Small intestine (tissue), 7 donors: ENCODE measurements around the gene HMGXB3. TPM values are rescaled to one million over a fixed set of nuclear protein-coding genes. Genes with fewer than 3 reads are reported as not detected.

ENCODE experiments used
- DNase-seq, 2 donors: peaks; one replicate each; pipeline versions ENCODE4 v3.0.0 to v3.0.0-alpha.2; 2013
- FAIRE-seq: peaks from 2 replicates; lab custom pipeline; 2012; peaks lifted over from hg19 to GRCh38; lab: Jason Lieb, UNC
- H3K27ac ChIP-seq, 3 donors: one replicate each; pipeline ENCODE4 v1.5.1; 2013; ENCODE audit warnings: low read length in 2 of 3, mild to moderate bottlenecking in 2 of 3, control low read depth in 1 of 3, inconsistent platforms in 1 of 3, low read depth in 1 of 3, moderate library complexity in 1 of 3
- H3K27me3 ChIP-seq, 3 donors: one replicate each; pipeline ENCODE4 v1.6.1; 2013; ENCODE audit warnings: low read length in 3 of 3, inconsistent platforms in 1 of 3; ENCODE audit not compliant: control insufficient read depth in 3 of 3, insufficient read depth in 3 of 3
- H3K36me3 ChIP-seq, 3 donors: one replicate each; pipeline ENCODE4 v1.6.1; 2013; ENCODE audit warnings: low read length in 3 of 3, inconsistent platforms in 1 of 3, low read depth in 1 of 3, mild to moderate bottlenecking in 1 of 3, moderate library complexity in 1 of 3; ENCODE audit not compliant: control insufficient read depth in 3 of 3, insufficient read depth in 2 of 3
- H3K4me1 ChIP-seq, 3 donors: one replicate each; pipeline ENCODE4 v1.6.1; 2013; ENCODE audit warnings: low read length in 2 of 3, inconsistent platforms in 1 of 3, low read depth in 1 of 3, mild to moderate bottlenecking in 1 of 3, moderate library complexity in 1 of 3; ENCODE audit not compliant: control insufficient read depth in 3 of 3, insufficient read depth in 2 of 3
- H3K4me3 ChIP-seq, 3 donors: one replicate each; pipeline ENCODE4 v1.5.1; 2013; ENCODE audit warnings: low read length in 3 of 3, control low read depth in 1 of 3, inconsistent platforms in 1 of 3, low read depth in 1 of 3, mild to moderate bottlenecking in 1 of 3, moderate library complexity in 1 of 3
- H3K9me3 ChIP-seq, 2 donors: one replicate each; pipeline ENCODE4 v1.6.1; 2013; ENCODE audit warnings: low read depth in 1 of 2, low read length in 1 of 2; ENCODE audit not compliant: control insufficient read depth in 2 of 2, insufficient read depth in 1 of 2
- WGBS, 3 donors: extraction: QIAGEN DNeasy Blood & Tissue Kit; methylation state at CpG; one replicate each; pipeline ENCODE4 v1.1.7; 2013; 5-methylcytosine and 5-hydroxymethylcytosine counted together
- polyA plus RNA-seq, 4 donors: library from polyadenylated mRNA; stranded (reverse) in 3 of 4; unstranded in 1 of 4; fragments of 200-250 nt in 3 of 4; fragments of 120-200 nt in 1 of 4; gene quantifications; one replicate each; pipeline versions ENCODE4 v1.2.1 to v1.2.3, GENCODE V29; 2013
- donor health status: healthy with polysubstance abuse.
- donor health status: control.
- donor health status: control.
- donor health status: Bipolar disorder and iron deficiency.
- donor health status: healthy.

Gene HMGXB3
- polyA plus RNA-seq, 4 donors = 8.1 to 35.1 (median 13.4) TPM

- 89 to 90% (median 89%) methylated on average over 11 of the region's 11 CpGs for WGBS, 3 donors
- Histone ChIP-seq H3K36me3 (peaks cover 0 to 29% (median 0%) of the 10 kb centered on the region in 3 donors), H3K4me1 (peaks cover 0 to 3% (median 0%) of the 10 kb centered on the region in 3 donors), H3K27ac (no peak overlapping the region), H3K9me3 (no peaks in the 10 kb centered on the region), H3K4me3 (no peak overlapping the region), H3K27me3 (no peaks in the 10 kb centered on the region)
- DNase-seq = no peak
- no peak for FAIRE-seq
Observed at GRCh38 chr5:150059623-150060022, 59.1 kb downstream of the HMGXB3 start.

- 79 to 85% (median 82%) methylated on average over 7 of the region's 7 CpGs for WGBS, 3 donors
- H3K4me3 ChIP-seq = no peak overlapping the region
- no peaks in the 10 kb centered on the region for H3K27me3 ChIP-seq
- no peak for FAIRE-seq
- H3K27ac ChIP-seq = no peak overlapping the region
- no peak for DNase-seq
- H3K9me3 ChIP-seq = no peaks in the 10 kb centered on the region
- peaks cover 0 to 21% (median 0%) of the 10 kb centered on the region in 3 donors for H3K36me3 ChIP-seq
- H3K4me1 ChIP-seq = peaks cover 0 to 3% (median 0%) of the 10 kb centered on the region in 3 donors
Observed at GRCh38 chr5:150060471-150060870, 59.9 kb downstream of the HMGXB3 start.

DNA sequence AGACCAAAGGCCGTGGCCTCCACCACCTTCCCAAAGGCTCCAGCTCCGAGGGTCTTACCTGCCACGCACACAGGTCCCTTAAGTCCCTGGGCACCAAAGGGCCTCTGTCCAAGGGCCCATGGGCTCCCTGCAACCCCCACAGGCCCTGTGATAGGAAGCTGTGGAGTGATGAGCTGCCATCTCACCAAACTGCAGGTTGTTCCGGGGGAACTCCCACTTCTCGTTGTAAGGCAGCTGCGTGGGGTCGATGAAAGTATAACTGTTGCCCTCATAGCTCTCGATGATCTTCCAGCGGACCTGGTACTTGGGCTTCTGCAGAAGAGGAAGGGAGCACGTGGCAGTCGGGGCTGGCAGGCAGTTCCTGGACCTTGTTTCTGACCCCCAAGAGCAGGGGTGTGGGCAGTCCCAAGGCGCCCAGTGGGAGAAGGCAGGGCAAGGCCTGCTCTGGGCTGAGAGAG lies 61.0 kb downstream of the HMGXB3 start:
- FAIRE-seq (no peak), DNase-seq (no peak)
- Histone ChIP-seq H3K4me1 (peaks cover 0 to 3% (median 0%) of the 10 kb centered on the region in 3 donors), H3K27me3 (no peaks in the 10 kb centered on the region), H3K36me3 (peaks cover 0 to 11% (median 0%) of the 10 kb centered on the region in 3 donors), H3K9me3 (no peaks in the 10 kb centered on the region), H3K27ac (no peak overlapping the region), H3K4me3 (no peak overlapping the region)
- 83 to 94% (median 89%) methylated on average over 12 of the region's 12 CpGs for WGBS, 3 donors

DNA sequence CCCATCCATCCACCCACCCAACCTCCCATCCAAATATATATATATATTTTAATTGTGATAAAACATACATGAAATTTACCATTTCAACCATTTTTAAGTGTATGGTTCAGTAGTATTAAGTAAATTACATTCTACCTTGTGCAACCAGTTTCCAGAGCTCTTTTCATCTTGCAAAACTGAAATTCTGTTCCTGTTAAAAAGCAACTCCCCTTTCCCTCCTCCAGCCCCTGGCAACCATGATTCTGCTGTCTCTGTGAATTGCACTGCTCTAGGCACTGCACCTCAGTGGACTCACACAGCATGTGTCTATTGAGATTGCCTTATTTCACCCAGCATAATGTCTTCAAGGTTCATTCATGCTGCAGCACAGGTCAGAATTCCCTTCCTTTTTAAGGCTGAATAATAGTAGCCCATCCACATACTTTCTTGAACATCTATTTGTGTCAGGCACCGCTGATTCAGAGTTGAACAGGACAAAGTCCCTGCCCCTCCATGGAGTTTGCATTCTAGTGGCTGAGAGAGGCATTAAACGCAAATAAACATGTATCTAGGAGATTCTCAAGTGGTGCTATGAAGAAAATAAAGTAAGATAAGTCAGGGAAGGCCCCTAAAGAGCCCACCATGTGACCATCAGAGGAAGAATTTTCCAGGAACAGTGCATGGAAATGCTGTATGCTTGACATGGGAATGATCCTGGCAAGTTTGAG lies 61.8 kb downstream of the HMGXB3 start:
- no peak for FAIRE-seq

GRCh38 chr5:150063638-150064037 lies 63.1 kb downstream of the HMGXB3 start:
- DNase-seq (no peak), FAIRE-seq (no peak)
- H3K27me3 ChIP-seq = no peaks in the 10 kb centered on the region
- H3K9me3 ChIP-seq = no peaks in the 10 kb centered on the region
- peaks cover 0 to 6% (median 0%) of the 10 kb centered on the region in 3 donors for H3K36me3 ChIP-seq
- H3K27ac ChIP-seq = no peak overlapping the region
- no peak overlapping the region for H3K4me3 ChIP-seq
- WGBS, 3 donors = 76 to 87% (median 80%) methylated on average over 5 of the region's 5 CpGs
- no peaks in the 10 kb centered on the region for H3K4me1 ChIP-seq

More for the DNA sequence above, 61.8 kb downstream of the HMGXB3 start:
- peaks cover 0 to 3% (median 0%) of the 10 kb centered on the region in 3 donors for H3K4me1 ChIP-seq
- no peaks in the 10 kb centered on the region for H3K27me3 ChIP-seq
- no peaks in the 10 kb centered on the region for H3K9me3 ChIP-seq
- no peak overlapping the region for H3K27ac ChIP-seq
- peaks cover 0 to 6% (median 0%) of the 10 kb centered on the region in 3 donors for H3K36me3 ChIP-seq
- 20 to 52% (median 43%) methylated on average over 2 of the region's 2 CpGs for WGBS, 3 donors
- H3K4me3 ChIP-seq = no peak overlapping the region
- DNase-seq = peak in 1 of 2 donors; percentile 31

DNA sequence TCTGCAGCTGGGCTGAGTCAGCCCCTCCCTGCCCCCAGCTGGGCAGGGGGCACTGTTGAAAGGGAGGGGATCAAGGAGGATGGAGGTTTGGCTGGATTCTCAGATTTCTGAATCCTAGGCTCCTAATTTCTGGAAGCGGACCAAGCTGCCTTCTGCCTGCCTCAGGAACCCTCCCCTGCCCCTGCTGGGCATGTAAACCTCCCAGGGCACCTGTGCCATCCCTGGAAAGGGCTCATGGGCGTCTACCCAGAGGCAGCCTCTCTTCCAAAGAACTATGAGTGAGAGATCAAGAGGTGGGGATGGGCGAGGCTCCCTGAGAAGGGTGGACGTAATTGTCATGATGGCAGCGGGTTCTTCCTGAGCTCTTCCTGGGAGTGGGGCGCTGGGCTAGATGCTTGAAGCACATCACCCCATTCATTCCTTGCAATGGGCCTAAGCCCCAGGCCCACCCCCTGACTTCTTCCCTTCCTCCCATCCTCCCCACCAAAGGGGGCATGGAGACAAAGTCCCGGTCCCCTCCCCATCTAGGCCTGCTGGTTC lies 64.2 kb downstream of the HMGXB3 start:
- WGBS, 3 donors = 75 to 86% (median 79%) methylated on average over 7 of the region's 7 CpGs
- no peak for DNase-seq
- H3K36me3 ChIP-seq = peaks cover 0 to 5% (median 0%) of the 10 kb centered on the region in 3 donors
- H3K4me1 ChIP-seq = no peaks in the 10 kb centered on the region
- no peak overlapping the region for H3K4me3 ChIP-seq
- H3K27ac ChIP-seq = no peak overlapping the region
- no peaks in the 10 kb centered on the region for H3K27me3 ChIP-seq
- H3K9me3 ChIP-seq = no peaks in the 10 kb centered on the region
- FAIRE-seq = no peak

GRCh38 chr5:150065346-150065745 lies 64.8 kb downstream of the HMGXB3 start:
- Histone ChIP-seq H3K36me3 (peaks cover 0 to 5% (median 0%) of the 10 kb centered on the region in 3 donors), H3K9me3 (no peaks in the 10 kb centered on the region), H3K27me3 (no peaks in the 10 kb centered on the region), H3K4me1 (no peaks in the 10 kb centered on the region), H3K27ac (peak overlapping the region in 1 of 3 donors; percentile 40), H3K4me3 (no peak overlapping the region)
- DNase-seq (no peak), FAIRE-seq (no peak)
- WGBS, 3 donors = 68 to 74% (median 72%) methylated on average over 6 of the region's 6 CpGs

DNA sequence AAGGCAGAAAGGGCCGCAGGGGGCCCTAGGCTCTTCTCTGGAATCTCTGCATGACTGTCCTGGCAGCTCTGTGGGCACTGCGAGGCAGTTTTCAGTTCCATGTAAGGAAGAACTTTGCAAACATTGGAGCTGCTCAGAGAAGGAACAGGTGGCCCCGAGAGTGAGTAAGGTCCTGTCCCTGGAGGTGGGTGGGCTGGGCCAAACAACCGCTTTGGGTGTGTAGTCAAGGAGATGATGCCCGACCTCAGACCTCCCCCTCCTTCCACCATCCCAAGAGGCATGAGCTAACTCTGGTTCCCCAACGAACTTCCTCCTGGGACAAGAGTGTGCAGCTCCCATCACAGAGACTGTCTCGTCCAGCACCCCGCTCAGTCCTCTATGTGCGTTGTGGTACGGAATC lies 65.3 kb downstream of the HMGXB3 start:
- Histone ChIP-seq H3K4me1 (no peaks in the 10 kb centered on the region), H3K27ac (peak overlapping the region in 1 of 3 donors; percentile 29), H3K36me3 (peaks cover 0 to 5% (median 0%) of the 10 kb centered on the region in 3 donors), H3K9me3 (no peaks in the 10 kb centered on the region), H3K4me3 (no peak overlapping the region), H3K27me3 (no peaks in the 10 kb centered on the region)
- DNase-seq = no peak
- 63 to 67% (median 66%) methylated on average over 10 of the region's 10 CpGs for WGBS, 3 donors
- FAIRE-seq = no peak
